Activated T-cell treated with anti-CD3 and anti-CD28 coated beads, Interleukin-2, amount 50 U/mL, for 4 hours (primary cell): ENCODE results near the gene ZFPL1. TPM values are rescaled to one million over a fixed set of nuclear protein-coding genes. Genes with fewer than 3 reads are reported as not detected.
A peak's percentile ranks its signal among the peaks of the same experiment; 100 is the strongest.

Experiments
- ATAC-seq, 2 donors: fragments of 200-7000 bp; cut with Tn5 transposase; one replicate each; pipeline ENCODE4 v1.10.0; 2021
- DNase-seq: peaks from one replicate; pipeline ENCODE4 v3.0.0-alpha.2; 2020
- H3K27me3 Mint-ChIP-seq: one replicate; pipeline ENCODE4 v1.8.0; 2021; ENCODE audit warnings: low read depth, mixed read lengths
- H3K36me3 Mint-ChIP-seq: one replicate; pipeline ENCODE4 v1.8.0; 2022; ENCODE audit warnings: mixed read lengths; ENCODE audit not compliant: insufficient read depth
- H3K4me1 Mint-ChIP-seq: one replicate; pipeline ENCODE4 v1.8.0; 2021; ENCODE audit warnings: low read depth, mixed read lengths
- H3K4me3 Mint-ChIP-seq: one replicate; pipeline ENCODE4 v1.8.0; 2021; ENCODE audit warnings: mild to moderate bottlenecking, moderate library complexity, mixed read lengths
- H3K9me3 Mint-ChIP-seq: one replicate; pipeline ENCODE4 v1.8.0; 2021; ENCODE audit warnings: mixed read lengths
- total RNA-seq, 3 donors: library from RNA; stranded (reverse); gene quantifications; one replicate each; pipeline ENCODE4 v1.2.1, GENCODE V29; 2021

Gene ZFPL1
- total RNA-seq, 3 donors from 2014 or later: 36.5 to 37.1 (median 36.6) TPM

GRCh38 chr11:65120831-65121230 is 36.8 kb downstream of the ZFPL1 start:
- DNase-seq: no peak
- peaks cover 55% of the 10 kb centered on the region for H3K4me1 Mint-ChIP-seq
- peaks cover 37% of the 10 kb centered on the region for H3K36me3 Mint-ChIP-seq
- H3K27me3 Mint-ChIP-seq: no peaks in the 10 kb centered on the region
- H3K9me3 Mint-ChIP-seq: no peaks in the 10 kb centered on the region
- H3K4me3 Mint-ChIP-seq: peak overlapping the region; percentile 100
- ATAC-seq: no peak

GRCh38 chr11:65121447-65121864 is 37.4 kb downstream of the ZFPL1 start:
- Mint-ChIP-seq H3K4me1 (peaks cover 49% of the 10 kb centered on the region), H3K4me3 (peak overlapping the region; percentile 100), H3K9me3 (no peaks in the 10 kb centered on the region), H3K27me3 (no peaks in the 10 kb centered on the region), H3K36me3 (peaks cover 37% of the 10 kb centered on the region)
- no peak for DNase-seq
- no peak for ATAC-seq

GRCh38 chr11:65121865-65122696 is 38.1 kb downstream of the ZFPL1 start, which contains the start of the genes FAU and MRPL49:
Gene FAU (minus strand): TSS chr11:65122134. CDS start chr11:65121813, 321 bp downstream.
Gene MRPL49 (plus strand): TSS chr11:65122321. CDS start chr11:65122347, 26 bp downstream.
- Mint-ChIP-seq H3K27me3 (no peaks in the 10 kb centered on the region), H3K4me3 (peak within 1 kb of the TSS; percentile 100), H3K4me1 (peaks cover 46% of the 10 kb centered on the region), H3K36me3 (peaks cover 40% of the 10 kb centered on the region), H3K9me3 (no peaks in the 10 kb centered on the region)
- DNase-seq (peak; percentile 98), ATAC-seq (peak; percentile 86 to 87)

- peaks cover 35% of the 10 kb centered on the region for H3K4me1 Mint-ChIP-seq
- H3K27me3 Mint-ChIP-seq: no peaks in the 10 kb centered on the region
- H3K9me3 Mint-ChIP-seq: no peaks in the 10 kb centered on the region
- DNase-seq (no peak), ATAC-seq (no peak)
- peaks cover 31% of the 10 kb centered on the region for H3K36me3 Mint-ChIP-seq
- peak overlapping the region; percentile 67 for H3K4me3 Mint-ChIP-seq
These were observed 40.6 kb downstream of the ZFPL1 start for GRCh38 chr11:65124480-65125196.

- no peak overlapping the region for H3K4me3 Mint-ChIP-seq
- H3K4me1 Mint-ChIP-seq: peaks cover 28% of the 10 kb centered on the region
- no peaks in the 10 kb centered on the region for H3K27me3 Mint-ChIP-seq
- no peak for ATAC-seq
- no peak for DNase-seq
- H3K9me3 Mint-ChIP-seq: no peaks in the 10 kb centered on the region
- peaks cover 27% of the 10 kb centered on the region for H3K36me3 Mint-ChIP-seq
These were observed 41.4 kb downstream of the ZFPL1 start for GRCh38 chr11:65125197-65126056.

- Mint-ChIP-seq H3K4me3 (no peak overlapping the region), H3K27me3 (no peaks in the 10 kb centered on the region), H3K4me1 (peaks cover 20% of the 10 kb centered on the region), H3K36me3 (peaks cover 20% of the 10 kb centered on the region), H3K9me3 (no peaks in the 10 kb centered on the region)
- ATAC-seq (no peak), DNase-seq (no peak)
These were observed 42.7 kb downstream of the ZFPL1 start for GRCh38 chr11:65126624-65127274.

- peaks cover 18% of the 10 kb centered on the region for H3K36me3 Mint-ChIP-seq
- DNase-seq: no peak
- no peaks in the 10 kb centered on the region for H3K27me3 Mint-ChIP-seq
- ATAC-seq: no peak
- H3K9me3 Mint-ChIP-seq: no peaks in the 10 kb centered on the region
- peaks cover 23% of the 10 kb centered on the region for H3K4me1 Mint-ChIP-seq
- H3K4me3 Mint-ChIP-seq: no peak overlapping the region
These were observed 43.6 kb downstream of the ZFPL1 start for GRCh38 chr11:65127473-65128181.

GRCh38 chr11:65128182-65129145 is 44.4 kb downstream of the ZFPL1 start:
- H3K9me3 Mint-ChIP-seq: no peaks in the 10 kb centered on the region
- no peak overlapping the region for H3K4me3 Mint-ChIP-seq
- H3K27me3 Mint-ChIP-seq: no peaks in the 10 kb centered on the region
- H3K36me3 Mint-ChIP-seq: peaks cover 23% of the 10 kb centered on the region
- no peak for DNase-seq
- ATAC-seq: no peak
- peaks cover 26% of the 10 kb centered on the region for H3K4me1 Mint-ChIP-seq

GRCh38 chr11:65129649-65130441 is 45.8 kb downstream of the ZFPL1 start:
- no peaks in the 10 kb centered on the region for H3K27me3 Mint-ChIP-seq
- H3K9me3 Mint-ChIP-seq: no peaks in the 10 kb centered on the region
- peaks cover 20% of the 10 kb centered on the region for H3K36me3 Mint-ChIP-seq
- no peak for DNase-seq
- peaks cover 20% of the 10 kb centered on the region for H3K4me1 Mint-ChIP-seq
- H3K4me3 Mint-ChIP-seq: no peak overlapping the region
- no peak for ATAC-seq

- Mint-ChIP-seq H3K27me3 (no peaks in the 10 kb centered on the region), H3K4me1 (peaks cover 24% of the 10 kb centered on the region), H3K9me3 (no peaks in the 10 kb centered on the region), H3K36me3 (peaks cover 17% of the 10 kb centered on the region), H3K4me3 (peak overlapping the region; percentile 6)
- ATAC-seq (no peak), DNase-seq (no peak)
These were observed 46.8 kb downstream of the ZFPL1 start for GRCh38 chr11:65130631-65131416.

- H3K36me3 Mint-ChIP-seq: peaks cover 17% of the 10 kb centered on the region
These were observed 47.4 kb downstream of the ZFPL1 start for GRCh38 chr11:65131417-65131776.

More at GRCh38 chr11:65131417-65131776, 47.4 kb downstream of the ZFPL1 start:
- no peak overlapping the region for H3K4me3 Mint-ChIP-seq
- DNase-seq: no peak
- ATAC-seq: no peak
- H3K9me3 Mint-ChIP-seq: no peaks in the 10 kb centered on the region
- no peaks in the 10 kb centered on the region for H3K27me3 Mint-ChIP-seq
- H3K4me1 Mint-ChIP-seq: peaks cover 29% of the 10 kb centered on the region
